IMR-90 (cell line): ENCODE data around the gene GTF2H3. TPM values are rescaled to one million over a fixed set of nuclear protein-coding genes. Genes with fewer than 3 reads are reported as not detected.

Experiments
- ATAC-seq: fragments of 200-7000 bp; cut with Tn5 transposase; 2 replicates; pipeline ENCODE4 v1.9.1; 2020; ENCODE audit warnings: low read depth, mild to moderate bottlenecking, moderate library complexity
- BruUV-seq: library from RNA; stranded (reverse); fragments of 400-500 nt; replicated peaks from 2 replicates; lab custom pipeline; 2021; lab: Mats Ljungman, UMichigan
- CTCF ChIA-PET: fragments of 300-600 bp; formaldehyde crosslinking; extraction: SDS; loops from one replicate; lab custom pipeline; 2021; ENCODE audit warnings: antibody characterized with exemption; lab: Yijun Ruan, JAX
- POLR2A ChIA-PET: fragments of 300-600 bp; sonication (Branson Sonifier 250); formaldehyde crosslinking; loops from one replicate; lab custom pipeline; 2022; ENCODE audit warnings: antibody characterized with exemption; ENCODE audit not compliant: unreplicated experiment; lab: Charles Lee
- DNase-seq: peaks from one replicate; pipeline ENCODE4 v3.0.0; 2013
- H2AFZ ChIP-seq: replicated peaks from 2 replicates; pipeline ENCODE3; 2013; ENCODE audit warnings: low read length, mild to moderate bottlenecking; ENCODE audit not compliant: poor library complexity
- H2AK5ac ChIP-seq: 2 replicates; pipeline ENCODE4 v1.6.1; 2013; ENCODE audit warnings: low read depth, low read length, inconsistent platforms
- H2AK9ac ChIP-seq: replicated peaks from 2 replicates; pipeline ENCODE3; 2013; ENCODE audit warnings: mild to moderate bottlenecking, low read depth, low read length, moderate library complexity; ENCODE audit not compliant: poor library complexity
- H2BK120ac ChIP-seq: 2 replicates; pipeline ENCODE4 v1.6.1; 2013; ENCODE audit warnings: low read depth, low read length, inconsistent platforms
- H2BK15ac ChIP-seq: 3 replicates; pipeline ENCODE4 v1.6.1; 2013; ENCODE audit warnings: low read depth, low read length, inconsistent platforms
- H2BK20ac ChIP-seq: 2 replicates; pipeline ENCODE4 v1.6.1; 2013; ENCODE audit warnings: low read depth, mild to moderate bottlenecking, inconsistent platforms, low read length, moderate library complexity
- H2BK5ac ChIP-seq: 2 replicates; pipeline ENCODE4 v1.6.1; 2013; ENCODE audit warnings: mild to moderate bottlenecking, low read depth, low read length, inconsistent platforms; ENCODE audit not compliant: poor library complexity, severe bottlenecking
- H3K14ac ChIP-seq: replicated peaks from 2 replicates; pipeline ENCODE4 v1.6.1; 2013; ENCODE audit warnings: low read depth, low read length, inconsistent platforms
- H3K18ac ChIP-seq: 2 replicates; pipeline ENCODE4 v1.6.1; 2013; ENCODE audit warnings: low read depth, low read length, control low read depth
- H3K23ac ChIP-seq: 2 replicates; pipeline ENCODE4 v1.6.1; 2013; ENCODE audit warnings: low read depth, low read length, inconsistent platforms
- H3K27ac ChIP-seq: 2 replicates; pipeline ENCODE4 v1.5.1; 2013; ENCODE audit warnings: mild to moderate bottlenecking, control low read depth, low read length; ENCODE audit not compliant: insufficient read depth
- H3K27me3 ChIP-seq: 2 replicates; pipeline ENCODE4 v1.6.1; 2013; ENCODE audit warnings: low read length; ENCODE audit not compliant: control insufficient read depth, insufficient read depth
- H3K36me3 ChIP-seq: 2 replicates; pipeline ENCODE4 v1.6.1; 2013; ENCODE audit warnings: low read length, mixed read lengths; ENCODE audit not compliant: control insufficient read depth, insufficient read depth
- H3K4ac ChIP-seq: 2 replicates; pipeline ENCODE4 v1.6.1; 2013; ENCODE audit warnings: low read depth, low read length, inconsistent platforms
- H3K4me1 ChIP-seq: 2 replicates; pipeline ENCODE4 v1.6.1; 2013; ENCODE audit warnings: low read length, mixed read lengths; ENCODE audit not compliant: control insufficient read depth, insufficient read depth
- H3K4me2 ChIP-seq: 2 replicates; pipeline ENCODE4 v1.6.1; 2013; ENCODE audit warnings: low read depth, mild to moderate bottlenecking, control low read depth, low read length, moderate library complexity
- H3K4me3 ChIP-seq: 2 replicates; pipeline ENCODE4 v1.5.1; 2013; ENCODE audit warnings: low read depth, mild to moderate bottlenecking, control low read depth, low read length, moderate library complexity; ENCODE audit not compliant: insufficient read depth
- H3K56ac ChIP-seq: 2 replicates; pipeline ENCODE4 v1.6.1; 2013; ENCODE audit warnings: low read length, inconsistent platforms; ENCODE audit not compliant: insufficient read depth; ENCODE audit errors: extremely low read depth
- H3K79me1 ChIP-seq, 2 experiments: 2 replicates each; pipeline ENCODE4 v1.6.1; 2013; ENCODE audit warnings: low read length in 2 of 2, inconsistent platforms in 1 of 2, low read depth in 1 of 2
- H3K9ac ChIP-seq: 2 replicates; pipeline ENCODE4 v1.6.1; 2013; ENCODE audit warnings: low read depth, low read length, control low read depth
- H3K9me1 ChIP-seq: 2 replicates; pipeline ENCODE4 v1.6.1; 2013; ENCODE audit warnings: low read length, inconsistent platforms; ENCODE audit not compliant: insufficient read depth
- H3K9me3 ChIP-seq: 2 replicates; pipeline ENCODE4 v1.6.1; 2013; ENCODE audit warnings: low read length; ENCODE audit not compliant: control insufficient read depth, insufficient read depth
- H4K20me1 ChIP-seq: 2 replicates; pipeline ENCODE4 v1.6.1; 2013; ENCODE audit warnings: low read length, inconsistent platforms; ENCODE audit not compliant: insufficient read depth
- H4K5ac ChIP-seq: 2 replicates; pipeline ENCODE4 v1.6.1; 2013; ENCODE audit warnings: mild to moderate bottlenecking, low read depth, low read length, control low read depth
- H4K8ac ChIP-seq, 2 experiments: 2 replicates each; pipeline ENCODE4 v1.6.1; 2013; ENCODE audit warnings: low read depth in 2 of 2, low read length in 2 of 2, control low read depth in 1 of 2, inconsistent platforms in 1 of 2
- H4K91ac ChIP-seq: 2 replicates; pipeline ENCODE4 v1.6.1; 2013; ENCODE audit warnings: low read depth, low read length, inconsistent platforms; ENCODE audit not compliant: insufficient read depth
- BHLHE40 ChIP-seq: fragments of 150-350 bp; IDR thresholded peaks from 2 replicates; pipeline ENCODE4 v1.6.1; 2016; ENCODE audit warnings: mild to moderate bottlenecking, low read depth, low read length
- CEBPB ChIP-seq: IDR thresholded peaks from 2 replicates; pipeline ENCODE4 v1.6.1; 2012; ENCODE audit warnings: low read depth, low read length, improper control_type of control experiment
- CHD1 ChIP-seq: IDR thresholded peaks from 2 replicates; pipeline ENCODE4 v1.6.1; 2012; ENCODE audit warnings: low read depth, low read length, improper control_type of control experiment
- FOS ChIP-seq: fragments of 150-350 bp; IDR thresholded peaks from 2 replicates; pipeline ENCODE4 v1.6.1; 2016; ENCODE audit warnings: low read depth, low read length
- MAFK ChIP-seq: IDR thresholded peaks from 2 replicates; pipeline ENCODE4 v1.6.1; 2012; ENCODE audit warnings: low read depth, low read length, improper control_type of control experiment
- MAZ ChIP-seq: IDR thresholded peaks from 2 replicates; pipeline ENCODE4 v1.6.1; 2012; ENCODE audit warnings: low read depth, mild to moderate bottlenecking, low read length, improper control_type of control experiment, moderate library complexity, borderline replicate concordance
- MXI1 ChIP-seq: IDR thresholded peaks from 2 replicates; pipeline ENCODE4 v1.6.1; 2012; ENCODE audit warnings: low read depth, mild to moderate bottlenecking, low read length, moderate library complexity, borderline replicate concordance
- NFE2L2 ChIP-seq: fragments of 150-350 bp; IDR thresholded peaks from 2 replicates; pipeline ENCODE4 v1.6.1; 2016; ENCODE audit warnings: low read depth, mild to moderate bottlenecking, low read length
- POLR2A ChIP-seq: IDR thresholded peaks from 2 replicates; pipeline ENCODE4 v1.6.1; 2012; ENCODE audit warnings: mild to moderate bottlenecking, low read depth, low read length
- RAD21 ChIP-seq: IDR thresholded peaks from 2 replicates; pipeline ENCODE4 v1.6.1; 2012; ENCODE audit warnings: low read length, improper control_type of control experiment
- RCOR1 ChIP-seq: IDR thresholded peaks from 2 replicates; pipeline ENCODE4 v1.6.1; 2012; ENCODE audit warnings: mild to moderate bottlenecking, low read length, improper control_type of control experiment; ENCODE audit not compliant: insufficient replicate concordance
- RFX5 ChIP-seq: IDR thresholded peaks from 2 replicates; pipeline ENCODE4 v1.8.0; 2012; ENCODE audit warnings: low read depth, mild to moderate bottlenecking, low read length, moderate library complexity
- SMC3 ChIP-seq: fragments of 150-350 bp; IDR thresholded peaks from 2 replicates; pipeline ENCODE4 v1.6.1; 2016; ENCODE audit warnings: low read depth, mild to moderate bottlenecking, antibody characterized with exemption, low read length, moderate library complexity
- WGBS, 2 experiments: methylation state at CpG; one replicate each; pipeline versions ENCODE4 v1.1.5 to v1.1.7; 2013; ENCODE audit warnings: missing lambda C conversion rate in 2 of 2; ENCODE audit not compliant: insufficient read length in 1 of 2; ENCODE audit errors: extremely low coverage in 2 of 2; 5-methylcytosine and 5-hydroxymethylcytosine counted together
- dilution Hi-C: fragments of 300-500 bp; cut with HindIII; formaldehyde crosslinking; loops from one replicate; pipeline ENCODE4 v1.14.3; 2018; ENCODE audit warnings: low sequenced_read_pairs; ENCODE audit not compliant: unreplicated experiment
- in situ Hi-C: fragments of 300-500 bp; cut with MboI; formaldehyde crosslinking; loops from 3 replicates; pipeline ENCODE4 v1.14.3; 2019; ENCODE audit warnings: low sequenced_read_pairs, inconsistent platforms, mixed read lengths
- intact Hi-C: fragments of 100-400 bp; cut with micrococcal nuclease; formaldehyde crosslinking; loops from 2 replicates; pipeline ENCODE4 v1.10.0; 2022
- polyA plus RNA-seq, 3 experiments: library from polyadenylated mRNA; depleted of rRNA; stranded (reverse); fragments of >200 nt; gene quantifications; 2 replicates each; pipeline ENCODE4 v1.2.3, GENCODE V29; 2012; ENCODE audit warnings: low replicate concordance in 1 of 3
- total RNA-seq: library from RNA; depleted of rRNA; stranded (reverse); fragments of >200 nt; gene quantifications from 2 replicates; pipeline ENCODE4 v1.2.3, GENCODE V29; 2012
- TF ChIP-seq, protein P1 (sequence below): fragments of 150-350 bp; IDR thresholded peaks from 2 replicates; pipeline ENCODE4 v1.6.1; 2017; ENCODE audit warnings: mild to moderate bottlenecking, antibody characterized with exemption, low read length, low read depth
- TF ChIP-seq, protein P2 (sequence below): conservative IDR thresholded peaks from 2 replicates; pipeline ENCODE4 v1.5.1; 2012; ENCODE audit warnings: mild to moderate bottlenecking, low read depth, low read length, improper control_type of control experiment
- TF ChIP-seq, protein P3 (sequence below): fragments of 150-350 bp; IDR thresholded peaks from 2 replicates; pipeline ENCODE4 v1.6.1; 2016; ENCODE audit warnings: low read depth, mild to moderate bottlenecking, low read length, moderate library complexity, borderline replicate concordance

Gene GTF2H3
- total and polyA plus RNA-seq, 2 of the 4 experiments (the other 2 are of a cell fraction), result 22.2 to 80.3 TPM

DNA sequence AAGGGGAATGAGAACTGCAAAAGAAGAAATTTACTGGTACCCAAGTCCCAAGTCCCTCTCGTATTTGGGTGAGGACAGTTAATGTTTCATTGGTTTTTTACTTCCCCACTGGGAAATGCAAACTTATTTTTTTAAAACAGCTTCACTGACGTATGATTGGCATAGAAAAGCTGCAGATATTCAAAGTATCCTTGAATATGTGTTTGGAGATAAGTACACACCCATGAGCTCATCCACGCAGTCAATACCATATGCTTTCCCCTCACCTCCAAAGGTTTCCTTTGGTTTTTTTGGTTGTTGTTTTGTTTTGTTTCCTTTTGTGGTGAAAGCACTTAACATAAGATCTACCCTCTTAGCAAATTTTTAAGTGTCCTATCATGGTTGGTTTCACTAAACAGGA, 50.3 kb downstream of the GTF2H3 start:
- Histone ChIP-seq H3K9ac (no peak overlapping the region), H3K14ac (no peak overlapping the region), H3K4me2 (no peak overlapping the region), H4K5ac (no peak overlapping the region), H2BK20ac (no peak overlapping the region), H3K56ac (no peak overlapping the region), H3K4ac (no peak overlapping the region), H2BK120ac (no peak overlapping the region), H4K20me1 (no peaks in the 10 kb centered on the region), H3K4me1 (no peaks in the 10 kb centered on the region), H3K9me3 (no peaks in the 10 kb centered on the region), H2AK5ac (no peak overlapping the region), H3K4me3 (no peak overlapping the region), H2BK15ac (no peak overlapping the region), H4K8ac (no peak overlapping the region), H2AFZ (no peak overlapping the region), H2AK9ac (no peak overlapping the region), H3K27ac (no peak overlapping the region), H3K79me1 (no peaks in the 10 kb centered on the region), H3K23ac (no peak overlapping the region), H3K27me3 (no peaks in the 10 kb centered on the region), H3K9me1 (no peaks in the 10 kb centered on the region), H4K91ac (no peak overlapping the region), H3K36me3 (peaks cover 9% of the 10 kb centered on the region), H3K18ac (no peak overlapping the region), H2BK5ac (no peak overlapping the region)
- DNase-seq (no peak), ATAC-seq (no peak)
- in situ Hi-C loops, result no loop called here
- POLR2A ChIA-PET, result no interaction called here
- CTCF ChIA-PET, result interaction anchor here (0.7 kb wide), 1 partner anchor 1346 kb away, joined by 6 read pairs; no protein-coding TSS in a partner anchor
- intact Hi-C loops, result no loop called here
- TF ChIP-seq CEBPB (no peak), RAD21 (no peak), MAZ (no peak), CHD1 (no peak), FOS (no peak), RFX5 (no peak), NFE2L2 (no peak), SMC3 (no peak), RCOR1 (no peak), BHLHE40 (no peak), POLR2A (no peak), MAFK (no peak), MXI1 (no peak)
- TF ChIP-seq, protein P1, sequence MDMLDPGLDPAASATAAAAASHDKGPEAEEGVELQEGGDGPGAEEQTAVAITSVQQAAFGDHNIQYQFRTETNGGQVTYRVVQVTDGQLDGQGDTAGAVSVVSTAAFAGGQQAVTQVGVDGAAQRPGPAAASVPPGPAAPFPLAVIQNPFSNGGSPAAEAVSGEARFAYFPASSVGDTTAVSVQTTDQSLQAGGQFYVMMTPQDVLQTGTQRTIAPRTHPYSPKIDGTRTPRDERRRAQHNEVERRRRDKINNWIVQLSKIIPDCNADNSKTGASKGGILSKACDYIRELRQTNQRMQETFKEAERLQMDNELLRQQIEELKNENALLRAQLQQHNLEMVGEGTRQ, result no peak
- TF ChIP-seq, protein P2, sequence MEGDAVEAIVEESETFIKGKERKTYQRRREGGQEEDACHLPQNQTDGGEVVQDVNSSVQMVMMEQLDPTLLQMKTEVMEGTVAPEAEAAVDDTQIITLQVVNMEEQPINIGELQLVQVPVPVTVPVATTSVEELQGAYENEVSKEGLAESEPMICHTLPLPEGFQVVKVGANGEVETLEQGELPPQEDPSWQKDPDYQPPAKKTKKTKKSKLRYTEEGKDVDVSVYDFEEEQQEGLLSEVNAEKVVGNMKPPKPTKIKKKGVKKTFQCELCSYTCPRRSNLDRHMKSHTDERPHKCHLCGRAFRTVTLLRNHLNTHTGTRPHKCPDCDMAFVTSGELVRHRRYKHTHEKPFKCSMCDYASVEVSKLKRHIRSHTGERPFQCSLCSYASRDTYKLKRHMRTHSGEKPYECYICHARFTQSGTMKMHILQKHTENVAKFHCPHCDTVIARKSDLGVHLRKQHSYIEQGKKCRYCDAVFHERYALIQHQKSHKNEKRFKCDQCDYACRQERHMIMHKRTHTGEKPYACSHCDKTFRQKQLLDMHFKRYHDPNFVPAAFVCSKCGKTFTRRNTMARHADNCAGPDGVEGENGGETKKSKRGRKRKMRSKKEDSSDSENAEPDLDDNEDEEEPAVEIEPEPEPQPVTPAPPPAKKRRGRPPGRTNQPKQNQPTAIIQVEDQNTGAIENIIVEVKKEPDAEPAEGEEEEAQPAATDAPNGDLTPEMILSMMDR, result no peak
- TF ChIP-seq, protein P3, sequence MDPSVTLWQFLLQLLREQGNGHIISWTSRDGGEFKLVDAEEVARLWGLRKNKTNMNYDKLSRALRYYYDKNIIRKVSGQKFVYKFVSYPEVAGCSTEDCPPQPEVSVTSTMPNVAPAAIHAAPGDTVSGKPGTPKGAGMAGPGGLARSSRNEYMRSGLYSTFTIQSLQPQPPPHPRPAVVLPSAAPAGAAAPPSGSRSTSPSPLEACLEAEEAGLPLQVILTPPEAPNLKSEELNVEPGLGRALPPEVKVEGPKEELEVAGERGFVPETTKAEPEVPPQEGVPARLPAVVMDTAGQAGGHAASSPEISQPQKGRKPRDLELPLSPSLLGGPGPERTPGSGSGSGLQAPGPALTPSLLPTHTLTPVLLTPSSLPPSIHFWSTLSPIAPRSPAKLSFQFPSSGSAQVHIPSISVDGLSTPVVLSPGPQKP, result no peak
- WGBS, 2 experiments, result no CpG with 5 or more reads among the region's 3 CpGs
- no TSS peak for BruUV-seq
- dilution Hi-C loops, result no loop called here
